HEK293T (cell line): ENCODE data around the gene FFAR3.

Source experiments
- CTCF ChIA-PET: fragments of 350-600 bp; formaldehyde crosslinking; extraction: SDS; loops from one replicate; lab custom pipeline; 2021; ENCODE audit warnings: antibody characterized with exemption, inconsistent platforms; lab: Yijun Ruan, JAX
- POLR2A ChIA-PET: fragments of 350-600 bp; formaldehyde crosslinking; extraction: SDS; loops from one replicate; lab custom pipeline; 2020; ENCODE audit warnings: antibody characterized with exemption, inconsistent platforms; lab: Yijun Ruan, JAX
- DNase-seq: peaks from one replicate; pipeline ENCODE4 v3.0.0; 2012; ENCODE audit warnings: mixed read lengths; ENCODE audit errors: extremely low spot score
- ARNT ChIP-seq: fragments of 450-650 bp; IDR thresholded peaks from 2 replicates; pipeline ENCODE4 v1.6.1; 2017; ENCODE audit warnings: mild to moderate bottlenecking
- BHLHE40 ChIP-seq: fragments of 450-650 bp; IDR thresholded peaks from 2 replicates; pipeline ENCODE4 v1.6.1; 2016; ENCODE audit warnings: mild to moderate bottlenecking, moderate library complexity, borderline replicate concordance
- CTBP1 ChIP-seq: fragments of 450-650 bp; IDR thresholded peaks from 2 replicates; pipeline ENCODE4 v1.6.1; 2016; ENCODE audit warnings: borderline replicate concordance
- ELF4 ChIP-seq: fragments of 450-650 bp; IDR thresholded peaks from 2 replicates; pipeline ENCODE4 v1.6.1; 2017; ENCODE audit warnings: antibody characterized with exemption
- FOXA1 ChIP-seq: fragments of 450-650 bp; IDR thresholded peaks from 2 replicates; pipeline ENCODE4 v1.6.1; 2016; ENCODE audit warnings: mild to moderate bottlenecking
- FOXK2 ChIP-seq: fragments of 450-650 bp; IDR thresholded peaks from 2 replicates; pipeline ENCODE4 v1.6.1; 2016; ENCODE audit warnings: mild to moderate bottlenecking
- FOXM1 ChIP-seq: fragments of 450-650 bp; IDR thresholded peaks from 2 replicates; pipeline ENCODE4 v1.6.1; 2017; ENCODE audit warnings: mild to moderate bottlenecking, borderline replicate concordance
- HDGF ChIP-seq: fragments of 450-650 bp; IDR thresholded peaks from 2 replicates; pipeline ENCODE4 v1.6.1; 2017; ENCODE audit warnings: antibody characterized with exemption, borderline replicate concordance
- L3MBTL2 ChIP-seq: fragments of 450-650 bp; conservative IDR thresholded peaks from 2 replicates; pipeline ENCODE4 v1.6.1; 2016; ENCODE audit warnings: mild to moderate bottlenecking
- LEF1 ChIP-seq: fragments of 450-650 bp; IDR thresholded peaks from 2 replicates; pipeline ENCODE4 v1.6.1; 2017; ENCODE audit warnings: mild to moderate bottlenecking, borderline replicate concordance
- NFRKB ChIP-seq: fragments of 450-650 bp; IDR thresholded peaks from 2 replicates; pipeline ENCODE4 v1.6.1; 2016; ENCODE audit warnings: mild to moderate bottlenecking, moderate library complexity
- PKNOX1 ChIP-seq: fragments of 450-650 bp; IDR thresholded peaks from 2 replicates; pipeline ENCODE4 v1.6.1; 2016
- SP1 ChIP-seq: fragments of 450-650 bp; IDR thresholded peaks from 2 replicates; pipeline ENCODE4 v1.6.1; 2017
- SUZ12 ChIP-seq: fragments of 450-650 bp; IDR thresholded peaks from 2 replicates; pipeline ENCODE4 v1.6.1; 2016; ENCODE audit warnings: mild to moderate bottlenecking
- TARDBP ChIP-seq: fragments of 450-650 bp; IDR thresholded peaks from 2 replicates; pipeline ENCODE4 v1.6.1; 2016
- ZNF384 ChIP-seq: fragments of 450-650 bp; IDR thresholded peaks from 2 replicates; pipeline ENCODE4 v1.6.1; 2016

FFAR3 gene

DNA sequence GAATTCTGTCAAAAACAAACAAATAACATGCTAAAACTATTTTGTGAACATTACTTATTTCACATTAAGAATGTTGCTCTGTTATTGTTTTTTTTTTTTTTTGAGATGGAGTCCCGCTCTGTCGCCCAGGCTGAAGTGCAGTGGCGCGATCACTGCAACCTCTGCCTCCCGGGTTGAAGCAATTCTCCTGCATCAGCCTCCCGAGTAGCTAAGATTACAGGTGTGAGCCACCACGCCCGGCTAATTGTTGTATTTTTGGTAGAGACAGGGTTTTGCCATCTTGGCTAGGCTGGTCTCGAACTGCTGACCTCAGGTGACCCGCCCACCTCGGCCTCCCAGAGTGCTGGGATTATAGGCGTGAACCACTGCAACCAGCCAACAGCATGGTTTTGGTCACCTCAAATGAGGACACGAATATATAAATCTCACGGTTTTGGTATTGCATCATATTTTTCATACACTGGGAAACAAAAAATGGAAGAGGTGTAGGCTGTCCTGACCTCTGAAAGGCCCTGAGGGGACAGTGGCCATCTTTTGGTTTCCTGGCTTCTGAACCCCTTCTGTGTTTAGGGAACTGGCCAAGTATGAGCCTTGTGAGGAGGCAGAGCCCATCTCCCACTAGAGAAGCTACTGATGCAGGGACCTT lies 38.1 kb downstream of the FFAR3 start:
- CTCF ChIA-PET, result no interaction called here
- POLR2A ChIA-PET, result no interaction called here

GRCh38 chr19:35397064-35397463 lies 38.8 kb downstream of the FFAR3 start:
- DNase-seq, result no peak
- POLR2A ChIA-PET, result no interaction called here
- CTCF ChIA-PET, result no interaction called here
- TF ChIP-seq PKNOX1 (no peak), BHLHE40 (no peak), ARNT (no peak), SUZ12 (no peak), HDGF (no peak), SP1 (no peak), CTBP1 (no peak), TARDBP (no peak), FOXA1 (no peak), ZNF384 (no peak), FOXM1 (no peak), ELF4 (no peak), FOXK2 (no peak)

More for the DNA sequence above, 38.1 kb downstream of the FFAR3 start:
- no peak for TF ChIP-seq ZNF384
- TF ChIP-seq FOXK2, result no peak
- no peak for TF ChIP-seq FOXA1
- no peak for TF ChIP-seq LEF1
- no peak for TF ChIP-seq FOXM1
- no peak for TF ChIP-seq SUZ12
- no peak for TF ChIP-seq ELF4
- no peak for TF ChIP-seq BHLHE40
- TF ChIP-seq TARDBP, result no peak
- TF ChIP-seq L3MBTL2, result no peak
- TF ChIP-seq CTBP1, result no peak
- TF ChIP-seq HDGF, result no peak
- TF ChIP-seq PKNOX1, result no peak
- TF ChIP-seq SP1, result no peak
- TF ChIP-seq ARNT, result no peak
- TF ChIP-seq NFRKB, result no peak
- no peak for DNase-seq

DNA sequence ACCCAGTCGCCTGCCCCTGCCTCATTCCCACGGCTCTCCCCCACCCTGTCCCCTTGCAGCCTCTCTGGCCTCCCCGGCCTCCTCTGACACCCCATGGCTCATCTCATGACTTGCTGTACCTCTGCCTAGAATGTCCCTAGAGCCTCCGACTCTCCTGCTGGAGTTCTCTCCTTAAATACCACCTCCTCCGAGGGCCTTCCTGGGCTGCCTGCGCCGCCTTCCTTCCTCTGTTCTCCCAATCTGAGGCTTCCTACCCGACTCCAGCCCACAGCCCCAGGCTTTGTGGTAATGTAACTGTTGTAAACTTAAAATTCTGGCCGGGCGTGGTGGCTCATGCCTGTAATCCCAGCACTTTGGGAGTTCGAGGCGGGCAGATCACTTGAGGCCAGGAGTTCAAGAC lies 40.3 kb downstream of the FFAR3 start:
- DNase-seq, result no peak
- ChIA-PET CTCF (no interaction called here), POLR2A (no interaction called here)
- no peak for TF ChIP-seq FOXA1
- TF ChIP-seq NFRKB, result no peak
- TF ChIP-seq ARNT, result no peak
- TF ChIP-seq HDGF, result no peak
- no peak for TF ChIP-seq L3MBTL2
- TF ChIP-seq BHLHE40, result no peak
- no peak for TF ChIP-seq ZNF384

- CTCF ChIA-PET, result no interaction called here
- TF ChIP-seq SUZ12 (no peak), TARDBP (no peak), ELF4 (no peak), CTBP1 (no peak), ZNF384 (no peak), FOXM1 (no peak), HDGF (no peak), NFRKB (no peak), PKNOX1 (no peak), SP1 (no peak), L3MBTL2 (no peak), FOXK2 (no peak), BHLHE40 (no peak), LEF1 (no peak), ARNT (no peak), FOXA1 (no peak)
- DNase-seq, result no peak
- POLR2A ChIA-PET, result no interaction called here
Observed at GRCh38 chr19:35399231-35399630, 41.0 kb downstream of the FFAR3 start.

- ChIA-PET CTCF (interaction anchor here (0.6 kb wide), 1 partner anchor 8 kb away, joined by 3 read pairs; no protein-coding TSS in a partner anchor), POLR2A (no interaction called here)
- no peak for TF ChIP-seq LEF1
- TF ChIP-seq FOXM1, result no peak
- TF ChIP-seq SUZ12, result no peak
- TF ChIP-seq SP1, result no peak
- no peak for TF ChIP-seq ZNF384
- no peak for TF ChIP-seq FOXK2
- no peak for TF ChIP-seq HDGF
- no peak for TF ChIP-seq ELF4
- TF ChIP-seq PKNOX1, result no peak
- TF ChIP-seq L3MBTL2, result no peak
- DNase-seq, result no peak
Observed at GRCh38 chr19:35399948-35400772, 41.9 kb downstream of the FFAR3 start.
